CD4-positive, alpha-beta memory T cell (primary cell): ENCODE results near the gene ZNF398. TPM values are rescaled to one million over a fixed set of nuclear protein-coding genes. Genes with fewer than 3 reads are reported as not detected.
"Not testable (repeated sequence)": the region's sequence is repeated elsewhere in the genome, so short reads cannot be mapped to it uniquely, and the experiment has no call there.

Experiments used
- CTCF ChIA-PET: fragments of 350-600 bp; sonication (Branson Sonifier 250); formaldehyde crosslinking; loops from one replicate; lab custom pipeline; 2021; ENCODE audit warnings: inconsistent platforms; ENCODE audit not compliant: partially characterized antibody; lab: Charles Lee
- POLR2A ChIA-PET: fragments of 350-600 bp; sonication (Branson Sonifier 250); formaldehyde crosslinking; loops from one replicate; lab custom pipeline; 2021; ENCODE audit not compliant: partially characterized antibody; lab: Charles Lee
- DNase-seq, 5 donors: peaks; one replicate each; pipeline versions ENCODE4 v3.0.0 to v3.0.0-alpha.2; 2020 to 2022; ENCODE audit warnings: mixed read lengths in 1 of 5
- H3K27ac ChIP-seq: one replicate; pipeline ENCODE4 v1.7.0; 2013; ENCODE audit warnings: low read depth, low read length
- H3K27me3 ChIP-seq: 2 replicates; pipeline ENCODE4 v1.7.0; 2013; ENCODE audit warnings: mild to moderate bottlenecking, low read length, moderate library complexity; ENCODE audit not compliant: insufficient read depth
- H3K36me3 ChIP-seq: 2 replicates; pipeline ENCODE4 v1.7.0; 2013; ENCODE audit warnings: mild to moderate bottlenecking, low read length, moderate library complexity; ENCODE audit not compliant: insufficient read depth
- H3K4me1 ChIP-seq: 2 replicates; pipeline ENCODE4 v1.7.0; 2013; ENCODE audit warnings: mild to moderate bottlenecking, low read length, moderate library complexity; ENCODE audit not compliant: insufficient read depth
- H3K4me3 ChIP-seq, 2 donors: one replicate each; pipeline ENCODE4 v1.7.0; 2013; ENCODE audit warnings: low read length in 2 of 2, mild to moderate bottlenecking in 1 of 2
- H3K9me3 ChIP-seq, 2 donors: one replicate each; pipeline ENCODE4 v1.7.0; 2013; ENCODE audit warnings: low read length in 2 of 2, control low read depth in 1 of 2; ENCODE audit not compliant: control insufficient read depth in 1 of 2
- H3K27ac Mint-ChIP-seq, 7 donors: one replicate each; pipeline ENCODE4 v1.8.0; 2020 to 2021; ENCODE audit warnings: mixed read lengths in 7 of 7, mild to moderate bottlenecking in 6 of 7, inconsistent platforms in 3 of 7, moderate library complexity in 3 of 7
- H3K27me3 Mint-ChIP-seq, 2 donors: one replicate each; pipeline ENCODE4 v1.8.0; 2020 to 2021; ENCODE audit warnings: mixed read lengths in 2 of 2
- H3K36me3 Mint-ChIP-seq, 2 donors: one replicate each; pipeline ENCODE4 v1.8.0; 2020 to 2021; ENCODE audit warnings: mixed read lengths in 2 of 2, inconsistent platforms in 1 of 2, mild to moderate bottlenecking in 1 of 2
- H3K4me1 Mint-ChIP-seq, 4 donors: one replicate each; pipeline ENCODE4 v1.8.0; 2020 to 2021; ENCODE audit warnings: mixed read lengths in 4 of 4, mild to moderate bottlenecking in 1 of 4
- H3K4me3 Mint-ChIP-seq, 8 donors: one replicate each; pipeline ENCODE4 v1.8.0; 2020 to 2021; ENCODE audit warnings: mixed read lengths in 8 of 8, mild to moderate bottlenecking in 7 of 8, moderate library complexity in 6 of 8, inconsistent platforms in 3 of 8
- H3K9me3 Mint-ChIP-seq, 8 donors: one replicate each; pipeline ENCODE4 v1.8.0; 2020 to 2021; ENCODE audit warnings: mixed read lengths in 8 of 8, mild to moderate bottlenecking in 5 of 8, inconsistent platforms in 3 of 8, moderate library complexity in 1 of 8
- intact Hi-C: fragments of 100-400 bp; cut with micrococcal nuclease; formaldehyde crosslinking; loops from one replicate; pipeline ENCODE4 v1.15.1; 2023
- polyA plus RNA-seq, 2 donors: library from polyadenylated mRNA; unstranded; fragments of 300-500 nt; fragmentation: Illumina TruSeq; gene quantifications; one replicate each; pipeline ENCODE4 v1.2.3, GENCODE V29; 2021
- total RNA-seq, 2 experiments: library from RNA; stranded (reverse); gene quantifications; one replicate each; pipeline ENCODE4 v1.2.3, GENCODE V29; 2021

The ZNF398 gene
- total and polyA plus RNA-seq, 4 experiments from 2014 or later = 7.5 to 28.4 (median 20.4) TPM

DNA sequence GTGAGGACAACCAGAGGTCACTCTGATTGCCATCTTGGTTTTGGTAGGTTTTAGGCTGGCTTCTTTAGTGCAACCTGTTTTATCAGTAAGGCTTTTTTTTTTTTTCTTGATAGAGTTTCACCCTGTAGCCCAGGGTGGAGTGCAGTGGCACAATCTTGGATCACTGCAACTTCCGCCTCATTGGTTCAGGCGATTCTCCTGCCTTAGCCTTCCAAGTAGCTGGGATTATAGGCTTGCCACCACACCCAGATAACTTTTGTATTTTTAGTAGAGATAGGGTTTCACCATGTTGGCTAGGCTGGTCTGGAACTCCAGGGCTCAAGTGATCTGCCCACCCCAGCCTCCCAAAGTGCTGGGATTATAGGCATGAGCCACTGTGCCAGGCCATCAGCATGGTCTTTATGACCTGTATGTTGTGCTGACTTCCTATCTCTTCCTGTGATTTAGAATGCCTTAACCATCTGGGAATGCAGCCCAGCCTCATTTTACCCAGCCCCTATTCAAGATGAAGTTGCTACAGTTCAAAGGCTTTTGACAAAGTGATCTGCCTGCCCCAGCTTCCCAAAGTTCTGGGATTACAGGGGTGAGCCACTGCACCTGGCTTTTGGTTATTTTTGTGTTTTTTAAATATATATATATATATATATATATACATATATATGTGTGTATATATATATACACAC, 14.1 kb upstream of the ZNF398 start:
- Mint-ChIP-seq H3K9me3 (peaks cover 0 to 12% (median 9%) of the 10 kb centered on the region in 8 donors), H3K36me3 (peaks cover 11 to 29% of the 10 kb centered on the region in 2 donors), H3K4me3 (no peak overlapping the region), H3K27ac (no peak overlapping the region), H3K4me1 (peaks cover under 1 to 4% (median 2%) of the 10 kb centered on the region in 4 donors), H3K27me3 (no peaks in the 10 kb centered on the region)
- no peaks in the 10 kb centered on the region for H3K27me3 ChIP-seq
- no peak overlapping the region for H3K4me3 ChIP-seq
- ChIA-PET POLR2A (interaction anchor here (3.8 kb wide), 1 partner anchor 13 kb away, joined by 11 read pairs; the partner anchor contains the start of gene ZNF398), CTCF (interaction anchor here (0.8 kb wide), 1 partner anchor 62 kb away, joined by 3 read pairs; the partner anchor contains the start of gene ZNF282)
- peaks cover 11% of the 10 kb centered on the region for H3K36me3 ChIP-seq
- intact Hi-C loops = no loop called here
- H3K27ac ChIP-seq = no peak overlapping the region
- peaks cover 3% of the 10 kb centered on the region for H3K4me1 ChIP-seq
- no peak for DNase-seq
- peaks cover 5 to 10% of the 10 kb centered on the region in 2 donors for H3K9me3 ChIP-seq

DNA sequence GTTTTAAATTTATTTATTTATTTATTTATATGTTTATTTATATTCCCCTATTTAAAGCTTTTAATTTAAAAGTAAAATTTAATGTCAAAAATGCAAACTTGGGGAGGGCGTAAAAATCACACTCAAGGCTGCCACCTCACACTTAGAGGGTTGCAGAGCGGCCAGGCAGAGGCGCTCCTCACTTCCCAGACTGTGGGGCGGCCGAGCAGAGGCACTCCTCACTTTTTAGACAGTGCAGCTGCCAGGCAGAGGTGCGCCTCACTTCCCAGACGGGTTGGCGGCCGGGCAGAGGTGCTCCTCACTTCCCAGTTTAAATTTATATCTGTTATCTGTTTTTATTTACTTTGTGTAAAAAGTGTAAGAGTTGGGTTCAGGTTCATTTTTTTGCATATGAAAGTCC, 11.1 kb upstream of the ZNF398 start:
- Histone ChIP-seq H3K27me3 (no peaks in the 10 kb centered on the region), H3K4me3 (no peak overlapping the region), H3K27ac (no peak overlapping the region), H3K4me1 (no peaks in the 10 kb centered on the region), H3K36me3 (peaks cover 2% of the 10 kb centered on the region), H3K9me3 (peaks cover 0 to 3% of the 10 kb centered on the region in 2 donors)
- H3K27ac Mint-ChIP-seq = no peak overlapping the region
- H3K9me3 Mint-ChIP-seq = peaks cover 0 to 4% (median 2%) of the 10 kb centered on the region in 8 donors
- peaks cover 3 to 18% of the 10 kb centered on the region in 2 donors for H3K36me3 Mint-ChIP-seq
- POLR2A ChIA-PET = interaction anchor here (1.5 kb wide), 1 partner anchor 10 kb away, joined by 4 read pairs; the partner anchor contains the start of gene ZNF425
- no peaks in the 10 kb centered on the region for H3K27me3 Mint-ChIP-seq
- no peak overlapping the region for H3K4me3 Mint-ChIP-seq
- intact Hi-C loops = no loop called here
- CTCF ChIA-PET = interaction anchor here (1.4 to 2.9 kb wide), 3 partner anchors 8 to 11 kb away, joined by 3 to 13 read pairs (median 4); partner anchors contain the start of gene ZNF398
- no peaks in the 10 kb centered on the region for H3K4me1 Mint-ChIP-seq
- DNase-seq = no peak

DNA sequence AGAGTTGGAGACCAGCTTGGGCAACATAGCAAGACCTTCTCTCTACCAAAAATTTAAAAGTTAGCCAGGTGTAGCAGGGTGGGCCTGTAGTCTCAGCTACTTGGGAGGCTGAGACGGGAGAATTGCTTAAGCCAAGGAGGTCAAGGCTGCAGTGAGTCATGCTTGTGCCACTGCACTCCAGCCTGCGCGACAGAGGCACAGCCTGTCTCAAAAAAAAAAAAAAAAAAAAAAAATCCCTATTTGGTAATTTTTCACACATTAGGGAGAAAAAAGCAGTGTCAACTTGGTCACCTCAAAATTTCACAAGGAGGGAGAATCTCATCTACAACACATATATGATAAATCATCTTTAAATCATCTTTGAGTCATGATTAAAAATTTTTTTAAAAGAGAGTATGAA, 6.4 kb upstream of the ZNF398 start:
- Mint-ChIP-seq H3K4me1 (peaks cover 5 to 10% (median 8%) of the 10 kb centered on the region in 4 donors), H3K4me3 (no peak overlapping the region), H3K27me3 (no peaks in the 10 kb centered on the region), H3K36me3 (peaks cover 0 to 1% of the 10 kb centered on the region in 2 donors), H3K27ac (no peak overlapping the region), H3K9me3 (no peaks in the 10 kb centered on the region)
- no peak for DNase-seq
- intact Hi-C loops = loop anchor here (10.0 kb wide), 1 partner anchor 484 kb away; no protein-coding TSS in a partner anchor
- H3K27ac ChIP-seq = no peak overlapping the region
- no peak overlapping the region for H3K4me3 ChIP-seq
- ChIA-PET POLR2A (no interaction called here), CTCF (no interaction called here)
- no peaks in the 10 kb centered on the region for H3K36me3 ChIP-seq
- H3K27me3 ChIP-seq = no peaks in the 10 kb centered on the region
- no peaks in the 10 kb centered on the region for H3K9me3 ChIP-seq
- peaks cover 9% of the 10 kb centered on the region for H3K4me1 ChIP-seq

DNA sequence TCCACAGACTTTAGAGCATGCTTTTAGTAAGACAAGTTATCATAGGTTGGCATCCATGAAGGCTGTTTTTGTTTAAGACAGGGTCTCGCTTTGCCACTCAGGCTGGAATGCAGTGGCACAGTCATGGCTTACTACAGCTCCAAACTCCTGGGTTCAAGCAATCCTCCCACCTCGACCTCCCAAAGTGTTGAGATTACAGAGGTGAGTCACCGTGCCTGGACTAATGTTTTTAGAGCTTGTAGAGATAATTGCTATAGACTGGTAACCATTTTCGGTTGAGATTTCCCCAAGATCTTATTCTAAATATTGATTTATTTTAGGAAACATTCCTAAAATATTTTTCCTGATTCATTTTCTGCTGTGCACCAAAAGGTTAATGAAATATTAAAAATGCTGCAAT, 5.4 kb upstream of the ZNF398 start:
- Mint-ChIP-seq H3K4me1 (peaks cover 7 to 20% (median 14%) of the 10 kb centered on the region in 4 donors), H3K27me3 (no peaks in the 10 kb centered on the region), H3K9me3 (no peaks in the 10 kb centered on the region), H3K4me3 (no peak overlapping the region), H3K36me3 (peaks cover 0 to 3% of the 10 kb centered on the region in 2 donors), H3K27ac (no peak overlapping the region)
- POLR2A ChIA-PET = interaction anchor here (0.5 to 0.7 kb wide), 2 partner anchors 14 to 16 kb away, joined by 3 to 4 read pairs; partner anchors contain the start of gene ZNF425
- Histone ChIP-seq H3K4me3 (no peak overlapping the region), H3K9me3 (no peaks in the 10 kb centered on the region), H3K4me1 (peaks cover 16% of the 10 kb centered on the region), H3K36me3 (no peaks in the 10 kb centered on the region), H3K27ac (no peak overlapping the region), H3K27me3 (no peaks in the 10 kb centered on the region)
- intact Hi-C loops = loop anchor here (10.0 kb wide), 1 partner anchor 483 kb away; no protein-coding TSS in a partner anchor
- DNase-seq = no peak
- CTCF ChIA-PET = no interaction called here

DNA sequence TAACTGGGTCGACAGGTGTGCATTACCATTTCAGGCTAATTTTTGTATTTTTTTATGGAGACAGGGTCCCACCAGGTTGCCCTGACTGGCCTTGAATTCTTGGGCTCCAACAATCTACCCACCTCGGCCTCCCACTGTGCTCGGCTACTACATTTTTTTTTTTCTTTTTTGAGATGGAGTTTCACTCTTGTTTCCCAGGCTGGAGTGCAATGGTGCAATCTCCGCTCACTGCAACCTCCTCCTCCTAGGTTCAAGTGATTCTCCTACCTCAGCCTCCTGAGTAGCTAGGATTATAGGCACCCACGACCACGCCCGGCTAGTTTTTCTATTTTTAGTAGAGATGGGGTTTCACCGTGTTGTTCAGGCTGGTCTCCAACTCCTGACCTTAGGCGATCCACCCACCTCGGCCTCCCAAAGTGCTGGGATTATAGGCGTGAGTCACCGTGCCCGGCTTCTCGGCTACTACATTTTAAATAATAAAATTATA, 2.8 kb upstream of the ZNF398 start:
- H3K27ac Mint-ChIP-seq = peak overlapping the region in 1 of 7 donors; percentile 19
- not testable (repeated sequence) for H3K4me3 Mint-ChIP-seq, DNase-seq, H3K9me3 Mint-ChIP-seq, H3K9me3 ChIP-seq, H3K36me3 Mint-ChIP-seq, H3K27me3 Mint-ChIP-seq, H3K4me3 ChIP-seq, H3K36me3 ChIP-seq, H3K27me3 ChIP-seq, H3K27ac ChIP-seq
- intact Hi-C loops = loop anchor here (10.0 kb wide), 1 partner anchor 480 kb away; no protein-coding TSS in a partner anchor
- POLR2A ChIA-PET = interaction anchor here (1.7 to 1.8 kb wide), 2 partner anchors 18 to 51 kb away, joined by 4 to 12 read pairs; partner anchors contain the start of genes ZNF282 and ZNF425
- CTCF ChIA-PET = interaction anchor here (0.9 to 1.7 kb wide), 2 partner anchors 9 to 18 kb away, joined by 3 to 8 read pairs; partner anchors contain the start of gene ZNF425
- H3K4me1 ChIP-seq = peaks cover 29% of the 10 kb centered on the region
- H3K4me1 Mint-ChIP-seq = peaks cover 10 to 32% (median 22%) of the 10 kb centered on the region in 4 donors

DNA sequence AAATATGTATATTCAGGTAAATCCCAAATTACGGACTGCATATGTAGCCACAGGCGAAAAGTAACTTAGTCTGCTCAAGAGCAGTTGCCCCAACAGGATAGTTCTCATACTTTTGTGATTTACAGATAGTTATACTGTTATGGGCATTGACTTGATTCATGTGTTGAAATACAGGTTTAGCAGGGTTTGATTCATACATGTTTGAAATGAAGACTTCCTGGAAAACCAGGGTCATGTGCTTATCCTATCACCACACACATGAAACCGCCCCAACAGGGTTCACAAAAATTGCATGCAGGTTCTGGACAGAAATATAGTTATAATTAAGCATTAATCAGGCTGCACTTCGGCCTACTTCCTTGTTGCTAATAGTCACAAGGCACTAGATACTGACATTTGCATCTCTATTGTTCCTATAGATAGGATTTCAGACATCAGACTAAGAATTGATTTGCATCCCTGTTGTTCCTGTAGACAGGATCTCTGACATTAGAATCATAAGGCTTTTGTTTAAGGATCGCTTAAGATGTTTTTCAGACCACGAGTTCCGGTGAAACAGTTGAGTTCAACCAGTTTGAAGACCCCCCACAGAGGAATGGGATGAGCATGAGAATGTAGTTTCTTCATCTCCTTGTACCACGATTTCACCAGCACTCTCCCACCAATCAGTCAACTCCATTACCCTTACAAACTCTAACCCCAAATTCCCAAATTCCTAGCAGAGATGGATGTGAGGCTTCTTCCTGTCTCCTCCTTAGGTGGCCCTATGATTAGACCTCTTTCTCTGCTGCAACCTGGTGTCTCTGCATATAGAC, 2.0 kb upstream of the ZNF398 start:
- Mint-ChIP-seq H3K27me3 (no peaks in the 10 kb centered on the region), H3K4me1 (peaks cover 13 to 39% (median 27%) of the 10 kb centered on the region in 4 donors), H3K4me3 (peak overlapping the region; percentile 54 to 94 (median 63)), H3K27ac (peak overlapping the region; percentile 67 to 91 (median 81)), H3K36me3 (peaks cover 0 to 8% of the 10 kb centered on the region in 2 donors), H3K9me3 (no peaks in the 10 kb centered on the region)
- Histone ChIP-seq H3K9me3 (no peaks in the 10 kb centered on the region), H3K4me1 (peaks cover 35% of the 10 kb centered on the region), H3K27ac (no peak overlapping the region), H3K27me3 (no peaks in the 10 kb centered on the region), H3K36me3 (no peaks in the 10 kb centered on the region), H3K4me3 (no peak overlapping the region)
- ChIA-PET POLR2A (interaction anchor here (2.4 to 4.3 kb wide), 3 partner anchors 12 to 54 kb away, joined by 11 to 144 read pairs (median 13); partner anchors contain the start of genes ZNF425 and ZNF786), CTCF (interaction anchor here (1.7 to 3.9 kb wide), 3 partner anchors 19 to 157 kb away, joined by 7 to 56 read pairs (median 8); partner anchors contain the start of gene ZNF425)
- intact Hi-C loops = loop anchor here (5.0 to 10.0 kb wide), 2 partner anchors 52 to 480 kb away; partner anchors contain the start of gene ZNF282
- no peak for DNase-seq
